K562 (cell line): Measurements from ENCODE around the gene NR1H3. TPM values are rescaled to one million over a fixed set of nuclear protein-coding genes. Genes with fewer than 3 reads are reported as not detected.

Experiments
- BACH1 ChIP-seq: fragments of 200-800 bp; sonication (Bioruptor generic); IDR thresholded peaks from 2 replicates; pipeline ENCODE4 v1.6.1; 2016; ENCODE audit warnings: missing genetic modification characterization, missing compliant biosample characterization
- BMI1 ChIP-seq: fragments of 150-350 bp; IDR thresholded peaks from 2 replicates; pipeline ENCODE4 v1.6.1; 2014; ENCODE audit warnings: low read length
- CHD2 ChIP-seq: IDR thresholded peaks from 2 replicates; pipeline ENCODE4 v1.6.1; 2011; ENCODE audit warnings: low read depth, low read length
- DNMT1 ChIP-seq: fragments of 450-650 bp; IDR thresholded peaks from 2 replicates; pipeline ENCODE4 v1.6.1; 2016; ENCODE audit warnings: antibody characterized with exemption, mild to moderate bottlenecking
- FOXK2 ChIP-seq, 2 experiments: fragments of 450-650 bp; IDR thresholded peaks in 1 of 2; conservative IDR thresholded peaks in 1 of 2; 2 replicates each; pipeline ENCODE4 v1.6.1; 2016; ENCODE audit warnings: low read depth in 2 of 2, mild to moderate bottlenecking in 1 of 2
- GTF2E2 ChIP-seq: fragments of 200-800 bp; sonication (Bioruptor generic); IDR thresholded peaks from 2 replicates; pipeline ENCODE4 v1.6.1; 2016; ENCODE audit warnings: missing genetic modification characterization, missing compliant biosample characterization
- HNRNPUL1 ChIP-seq: fragments of 200-400 bp; formaldehyde crosslinking; IDR thresholded peaks from 2 replicates; pipeline ENCODE4 v1.6.1; 2017; ENCODE audit warnings: low read length
- IFI16 ChIP-seq: fragments of 250-450 bp; sonication (Bioruptor Pico); IDR thresholded peaks from 2 replicates; pipeline ENCODE4 v2.1.2; 2022; ENCODE audit warnings: mild to moderate bottlenecking, inconsistent platforms
- KDM5B ChIP-seq: fragments of 200-600 bp; sonication (generic); IDR thresholded peaks from 2 replicates; pipeline ENCODE4 v1.6.1; 2012; ENCODE audit warnings: low read depth, mild to moderate bottlenecking, moderate library complexity, low read length, control low read depth, inconsistent platforms; ENCODE audit not compliant: insufficient replicate concordance
- MCM3 ChIP-seq: fragments of 450-650 bp; IDR thresholded peaks from 2 replicates; pipeline ENCODE4 v1.6.1; 2016
- NCOA1 ChIP-seq: fragments of 450-650 bp; IDR thresholded peaks from 2 replicates; pipeline ENCODE4 v1.6.1; 2016; ENCODE audit warnings: low read depth
- POLR2G ChIP-seq: fragments of 200-400 bp; formaldehyde crosslinking; IDR thresholded peaks from 2 replicates; pipeline ENCODE4 v1.6.1; 2017; ENCODE audit warnings: low read depth, mild to moderate bottlenecking, antibody characterized with exemption, low read length, moderate library complexity
- RBM17 ChIP-seq: fragments of 200-400 bp; formaldehyde crosslinking; IDR thresholded peaks from 2 replicates; pipeline ENCODE4 v1.6.1; 2017; ENCODE audit warnings: low read depth, mild to moderate bottlenecking, low read length, borderline replicate concordance
- SAFB2 ChIP-seq: fragments of 200-400 bp; formaldehyde crosslinking; IDR thresholded peaks from 2 replicates; pipeline ENCODE4 v1.6.1; 2018; ENCODE audit warnings: borderline replicate concordance, low read length, low read depth, moderate library complexity; ENCODE audit not compliant: severe bottlenecking
- SUPT5H ChIP-seq: fragments of 450-650 bp; IDR thresholded peaks from 2 replicates; pipeline ENCODE4 v1.6.1; 2016
- TAF1 ChIP-seq: IDR thresholded peaks from 2 replicates; pipeline ENCODE4 v1.6.1; 2011; ENCODE audit warnings: mild to moderate bottlenecking, low read length, moderate library complexity; ENCODE audit not compliant: insufficient read depth, control insufficient read depth, severe bottlenecking; ENCODE audit errors: extremely low read depth
- ZNF263 ChIP-seq: sonication (generic); formaldehyde crosslinking; IDR thresholded peaks from 2 replicates; pipeline ENCODE4 v1.8.0; 2022; ENCODE audit warnings: mild to moderate bottlenecking, missing genetic modification reagents, borderline replicate concordance
- ZNF445 ChIP-seq: fragments of 250-450 bp; sonication (Bioruptor Pico); IDR thresholded peaks from 2 replicates; pipeline ENCODE4 v1.4.0; 2020; ENCODE audit warnings: low read depth, mild to moderate bottlenecking, moderate library complexity
- ZNF583 ChIP-seq: fragments of 250-450 bp; sonication (Bioruptor Pico); IDR thresholded peaks from 2 replicates; pipeline ENCODE4 v1.4.0; 2020
- polyA plus RNA-seq, 8 experiments: library from polyadenylated mRNA; depleted of rRNA in 4 of 8; stranded (reverse) in 5 of 8; unstranded in 3 of 8; fragments of >200 nt; fragmentation: Nextera tagmentation in 2 of 8; fragmentation: Illumina TruSeq in 1 of 8; extraction: Ambion mirVana in 2 of 8; extraction: Trizol in 1 of 8; gene quantifications; 2 replicates each; pipeline versions ENCODE4 v1.2.1 to v1.2.3, GENCODE V29; 2011 to 2014; ENCODE audit warnings: inconsistent platforms in 1 of 8, missing spikeins in 1 of 8
- total RNA-seq, 7 experiments: library from RNA; depleted of rRNA in 6 of 7; stranded (reverse); fragments of >200 nt in 6 of 7; fragmentation: Illumina TruSeq in 2 of 7; extraction: Trizol in 2 of 7; gene quantifications; 2 replicates each; pipeline versions ENCODE4 v1.2.1 to v1.2.3, GENCODE V29; 2011 to 2021; ENCODE audit warnings: low replicate concordance in 1 of 7
- TF ChIP-seq, protein P1 (sequence below): fragments of 250-450 bp; sonication (Bioruptor Pico); IDR thresholded peaks from 2 replicates; pipeline ENCODE4 v1.5.0; 2021
- TF ChIP-seq, protein P2 (sequence below): fragments of 450-650 bp; IDR thresholded peaks from 2 replicates; pipeline ENCODE4 v1.6.1; 2017; ENCODE audit warnings: antibody characterized with exemption, mild to moderate bottlenecking
- TF ChIP-seq, protein P3 (sequence below): fragments of 450-650 bp; IDR thresholded peaks from 2 replicates; pipeline ENCODE4 v1.6.1; 2016; ENCODE audit warnings: borderline replicate concordance

The NR1H3 gene
- total and polyA plus RNA-seq, 9 of the 15 experiments (the other 6 are each of a cell fraction or from before 2014, with no cell fraction given) = 8.2 to 26.0 (median 11.9) TPM

DNA sequence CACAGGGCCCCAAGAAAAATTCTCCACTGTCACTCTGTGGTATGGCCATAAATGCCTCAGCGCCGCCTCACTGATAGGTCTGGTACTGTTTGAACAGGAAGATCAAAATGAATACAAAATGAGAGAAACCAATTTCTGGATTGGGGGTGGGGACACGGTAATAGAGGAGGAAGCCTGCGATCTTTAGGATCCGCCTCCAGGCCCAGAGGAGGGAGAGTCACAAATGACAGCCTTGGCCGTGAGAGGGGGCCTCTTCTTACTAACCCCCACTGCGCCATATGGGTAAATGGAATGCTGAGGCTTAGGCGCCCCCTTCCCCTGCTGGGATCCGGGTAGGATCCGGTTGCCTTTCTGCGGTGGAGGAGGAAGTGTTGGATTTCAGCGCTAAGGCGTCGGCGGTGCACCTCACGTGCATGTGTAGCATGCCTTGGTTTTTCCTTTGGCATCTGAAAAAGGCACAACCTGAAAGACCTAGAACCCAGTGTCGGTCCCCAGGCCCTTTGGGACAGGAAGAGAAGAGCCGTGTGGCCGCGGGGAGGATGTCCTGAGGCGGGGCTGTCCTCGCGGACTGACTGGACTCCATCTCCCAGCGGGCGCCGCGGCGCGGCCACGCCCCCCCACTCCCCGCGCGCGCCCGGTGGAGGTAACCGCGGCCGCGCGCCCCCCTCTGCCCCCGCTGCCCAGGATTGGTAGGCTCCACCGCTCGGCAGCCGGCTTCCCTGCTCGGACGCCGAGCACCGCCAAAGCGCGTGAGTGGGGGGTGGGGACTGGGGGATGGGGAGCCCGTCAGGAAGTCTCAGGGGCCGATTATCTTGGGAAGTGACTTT is 11.4 kb downstream of the NR1H3 start (continued):
- 0 out of 2 replicates have a peak, but pooled peaks have one; percentile 66 for TF ChIP-seq SUPT5H
- no peak for TF ChIP-seq ZNF263 (CRISPR knock-in tag)
- peak; percentile 46 for TF ChIP-seq CHD2
- peak; percentile 46 to 99; a peak in 3 of 4 replicates for TF ChIP-seq FOXK2 (conservative IDR thresholded peaks at IDR 0.05 in 1 of 2, IDR thresholded peaks at IDR 0.05 in 1 of 2; ENCODE audit: low read depth in 2 of 2)
- no peak for TF ChIP-seq SAFB2
- TF ChIP-seq, protein P1, sequence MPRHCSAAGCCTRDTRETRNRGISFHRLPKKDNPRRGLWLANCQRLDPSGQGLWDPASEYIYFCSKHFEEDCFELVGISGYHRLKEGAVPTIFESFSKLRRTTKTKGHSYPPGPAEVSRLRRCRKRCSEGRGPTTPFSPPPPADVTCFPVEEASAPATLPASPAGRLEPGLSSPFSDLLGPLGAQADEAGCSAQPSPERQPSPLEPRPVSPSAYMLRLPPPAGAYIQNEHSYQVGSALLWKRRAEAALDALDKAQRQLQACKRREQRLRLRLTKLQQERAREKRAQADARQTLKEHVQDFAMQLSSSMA = peak; percentile 39; the same call in 1 of the 2 replicates
- no peak for TF ChIP-seq POLR2G
- TF ChIP-seq, protein P2, sequence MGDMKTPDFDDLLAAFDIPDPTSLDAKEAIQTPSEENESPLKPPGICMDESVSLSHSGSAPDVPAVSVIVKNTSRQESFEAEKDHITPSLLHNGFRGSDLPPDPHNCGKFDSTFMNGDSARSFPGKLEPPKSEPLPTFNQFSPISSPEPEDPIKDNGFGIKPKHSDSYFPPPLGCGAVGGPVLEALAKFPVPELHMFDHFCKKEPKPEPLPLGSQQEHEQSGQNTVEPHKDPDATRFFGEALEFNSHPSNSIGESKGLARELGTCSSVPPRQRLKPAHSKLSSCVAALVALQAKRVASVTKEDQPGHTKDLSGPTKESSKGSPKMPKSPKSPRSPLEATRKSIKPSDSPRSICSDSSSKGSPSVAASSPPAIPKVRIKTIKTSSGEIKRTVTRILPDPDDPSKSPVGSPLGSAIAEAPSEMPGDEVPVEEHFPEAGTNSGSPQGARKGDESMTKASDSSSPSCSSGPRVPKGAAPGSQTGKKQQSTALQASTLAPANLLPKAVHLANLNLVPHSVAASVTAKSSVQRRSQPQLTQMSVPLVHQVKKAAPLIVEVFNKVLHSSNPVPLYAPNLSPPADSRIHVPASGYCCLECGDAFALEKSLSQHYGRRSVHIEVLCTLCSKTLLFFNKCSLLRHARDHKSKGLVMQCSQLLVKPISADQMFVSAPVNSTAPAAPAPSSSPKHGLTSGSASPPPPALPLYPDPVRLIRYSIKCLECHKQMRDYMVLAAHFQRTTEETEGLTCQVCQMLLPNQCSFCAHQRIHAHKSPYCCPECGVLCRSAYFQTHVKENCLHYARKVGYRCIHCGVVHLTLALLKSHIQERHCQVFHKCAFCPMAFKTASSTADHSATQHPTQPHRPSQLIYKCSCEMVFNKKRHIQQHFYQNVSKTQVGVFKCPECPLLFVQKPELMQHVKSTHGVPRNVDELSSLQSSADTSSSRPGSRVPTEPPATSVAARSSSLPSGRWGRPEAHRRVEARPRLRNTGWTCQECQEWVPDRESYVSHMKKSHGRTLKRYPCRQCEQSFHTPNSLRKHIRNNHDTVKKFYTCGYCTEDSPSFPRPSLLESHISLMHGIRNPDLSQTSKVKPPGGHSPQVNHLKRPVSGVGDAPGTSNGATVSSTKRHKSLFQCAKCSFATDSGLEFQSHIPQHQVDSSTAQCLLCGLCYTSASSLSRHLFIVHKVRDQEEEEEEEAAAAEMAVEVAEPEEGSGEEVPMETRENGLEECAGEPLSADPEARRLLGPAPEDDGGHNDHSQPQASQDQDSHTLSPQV = peak; percentile 71; the same call in 1 of the 2 replicates
- no peak for TF ChIP-seq DNMT1
- no peak for TF ChIP-seq BMI1
- TF ChIP-seq NCOA1 = peak; percentile 61
- TF ChIP-seq HNRNPUL1 = no peak
- TF ChIP-seq TAF1 = peak; percentile 56
- TF ChIP-seq RBM17 = no peak
- TF ChIP-seq MCM3 = no peak
- TF ChIP-seq BACH1 (tag) = peak; percentile 59; the same call in 1 of the 2 replicates
- no peak for TF ChIP-seq IFI16 (CRISPR knock-in tag)
- TF ChIP-seq ZNF583 (CRISPR knock-in tag) = no peak
- TF ChIP-seq KDM5B = peak; percentile 61
- TF ChIP-seq, protein P3, sequence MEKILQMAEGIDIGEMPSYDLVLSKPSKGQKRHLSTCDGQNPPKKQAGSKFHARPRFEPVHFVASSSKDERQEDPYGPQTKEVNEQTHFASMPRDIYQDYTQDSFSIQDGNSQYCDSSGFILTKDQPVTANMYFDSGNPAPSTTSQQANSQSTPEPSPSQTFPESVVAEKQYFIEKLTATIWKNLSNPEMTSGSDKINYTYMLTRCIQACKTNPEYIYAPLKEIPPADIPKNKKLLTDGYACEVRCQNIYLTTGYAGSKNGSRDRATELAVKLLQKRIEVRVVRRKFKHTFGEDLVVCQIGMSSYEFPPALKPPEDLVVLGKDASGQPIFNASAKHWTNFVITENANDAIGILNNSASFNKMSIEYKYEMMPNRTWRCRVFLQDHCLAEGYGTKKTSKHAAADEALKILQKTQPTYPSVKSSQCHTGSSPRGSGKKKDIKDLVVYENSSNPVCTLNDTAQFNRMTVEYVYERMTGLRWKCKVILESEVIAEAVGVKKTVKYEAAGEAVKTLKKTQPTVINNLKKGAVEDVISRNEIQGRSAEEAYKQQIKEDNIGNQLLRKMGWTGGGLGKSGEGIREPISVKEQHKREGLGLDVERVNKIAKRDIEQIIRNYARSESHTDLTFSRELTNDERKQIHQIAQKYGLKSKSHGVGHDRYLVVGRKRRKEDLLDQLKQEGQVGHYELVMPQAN = peak; percentile 61; the same call in 1 of the 2 replicates
- peak; percentile 81 for TF ChIP-seq GTF2E2 (tag)
- no peak for TF ChIP-seq ZNF445 (CRISPR knock-in tag)
